Hematopoietic multipotent progenitor cell treated with erythropoietin and hydrocortisone succinate and interleukin-3 and kit ligand, for 15 days (in vitro differentiated cells): Measurements from ENCODE around the gene SPECC1L.

Source experiments
- DNase-seq: peaks from one replicate; pipeline ENCODE4 v3.0.0-alpha.2; 2015; ENCODE audit warnings: low spot score

The SPECC1L gene

DNA sequence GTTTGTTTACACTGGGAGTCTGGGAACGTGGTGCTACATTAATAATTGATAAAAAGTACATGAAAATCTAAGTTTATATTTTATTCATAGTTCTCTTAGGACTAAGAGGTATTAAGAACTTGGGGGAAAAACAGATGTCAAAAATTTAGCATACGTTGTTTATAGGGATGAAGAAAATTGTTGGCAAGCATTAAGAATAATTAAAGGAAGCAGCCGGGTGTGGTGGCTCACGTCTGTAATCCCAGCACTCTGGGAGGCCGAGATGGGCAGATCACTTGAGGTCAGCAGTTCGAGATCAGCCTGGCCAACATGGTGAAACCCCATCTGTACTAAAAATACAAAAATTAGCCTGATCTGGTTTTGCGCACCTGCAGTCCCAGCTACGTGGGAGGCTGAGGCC, 96.1 kb downstream of the SPECC1L start:
- DNase-seq = no peak

DNA sequence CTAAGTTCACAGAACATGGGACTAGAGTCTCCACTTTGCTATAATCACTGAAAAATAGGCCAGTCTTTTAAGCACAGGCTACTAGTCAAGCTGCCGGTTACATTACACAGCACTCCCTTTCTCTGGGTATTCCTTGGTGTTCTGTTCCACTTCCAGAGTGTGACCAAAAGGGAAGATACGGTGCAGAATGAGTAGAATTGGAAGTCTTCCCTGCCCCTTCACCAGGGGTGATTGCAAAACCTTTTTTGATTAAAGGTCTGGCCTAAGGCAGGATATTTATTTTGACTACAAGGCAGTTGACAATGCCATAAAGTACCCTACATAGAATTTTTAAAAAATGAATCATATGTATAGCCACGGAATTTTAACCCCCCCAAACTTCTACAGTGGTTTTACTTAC, 97.2 kb downstream of the SPECC1L start:
- DNase-seq = no peak

DNA sequence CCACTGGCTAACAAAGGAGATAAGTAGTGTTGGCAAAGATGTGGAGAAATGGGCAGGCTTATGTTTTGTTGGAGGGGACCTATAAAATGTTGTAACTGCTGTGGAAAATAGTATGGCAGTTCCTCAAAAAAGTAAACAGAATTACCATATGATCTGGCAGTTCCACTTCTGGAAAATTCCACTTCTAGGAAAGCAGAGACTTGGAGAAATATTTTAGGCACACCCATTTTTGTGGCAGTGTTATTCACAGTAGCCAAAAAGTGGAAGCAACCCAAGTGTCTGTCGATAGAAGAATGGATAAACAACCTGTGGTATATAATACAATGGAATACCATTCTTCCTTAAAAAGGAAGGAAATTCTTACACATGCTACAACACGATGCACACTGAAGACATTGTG, 99.8 kb downstream of the SPECC1L start:
- DNase-seq = no peak

DNA sequence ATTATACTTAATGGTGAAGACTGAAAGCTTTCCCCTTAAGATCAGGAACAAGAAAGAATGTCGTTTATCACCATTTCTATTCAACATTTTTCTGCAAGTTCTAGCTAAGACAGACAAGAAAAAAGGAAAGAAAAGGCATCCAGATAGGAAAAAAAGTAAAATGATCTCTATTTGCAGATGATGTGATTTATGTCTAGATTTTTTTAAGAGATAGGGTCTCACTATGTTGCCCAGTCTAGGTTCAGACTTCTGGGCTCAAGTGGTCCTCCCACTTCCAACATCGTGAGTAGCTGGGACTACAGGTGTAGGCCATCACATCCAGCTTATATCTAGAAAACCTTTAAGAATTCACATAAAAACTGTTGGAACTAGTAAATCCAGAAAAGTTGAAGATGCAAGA, 105.4 kb downstream of the SPECC1L start:
- no peak for DNase-seq

GRCh38 chr22:24376586-24376985, 106.0 kb downstream of the SPECC1L start:
- DNase-seq = no peak

DNA sequence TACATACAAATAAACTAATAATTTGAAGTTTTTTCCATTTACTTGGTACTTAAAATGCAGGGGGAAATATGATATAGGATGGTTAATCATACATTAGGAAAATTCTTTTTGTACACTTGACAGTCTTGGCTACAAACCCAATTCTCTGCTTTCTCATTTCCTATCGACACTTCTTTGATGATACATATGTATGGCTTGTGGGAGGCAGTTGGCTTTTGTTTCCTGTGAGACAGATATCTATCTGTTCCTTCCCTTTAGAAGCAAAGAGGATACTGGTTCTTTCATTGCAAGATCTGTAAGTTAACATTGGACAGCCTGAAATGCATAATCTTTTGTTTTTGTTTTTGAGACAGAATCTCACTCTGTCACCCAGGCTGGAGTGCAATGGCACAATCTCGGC, 108.9 kb downstream of the SPECC1L start:
- no peak for DNase-seq

GRCh38 chr22:24380220-24380904, 109.7 kb downstream of the SPECC1L start:
- DNase-seq = no peak

DNA sequence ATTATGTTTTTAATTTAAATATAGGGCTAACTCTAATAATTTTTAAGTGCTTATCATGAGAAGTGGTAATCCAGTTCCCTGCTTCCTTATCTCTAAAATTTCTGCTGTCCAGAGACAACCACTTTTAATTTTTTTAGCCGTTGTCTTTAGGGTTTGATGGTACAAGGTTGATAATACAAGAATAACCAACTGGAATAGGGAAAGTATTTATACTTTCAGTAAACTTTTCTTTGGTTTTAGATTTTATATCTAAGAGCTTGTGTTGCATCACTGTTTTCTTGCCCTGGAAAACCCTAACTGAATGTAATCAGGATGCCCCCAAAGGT, 110.2 kb downstream of the SPECC1L start:
- no peak for DNase-seq

DNA sequence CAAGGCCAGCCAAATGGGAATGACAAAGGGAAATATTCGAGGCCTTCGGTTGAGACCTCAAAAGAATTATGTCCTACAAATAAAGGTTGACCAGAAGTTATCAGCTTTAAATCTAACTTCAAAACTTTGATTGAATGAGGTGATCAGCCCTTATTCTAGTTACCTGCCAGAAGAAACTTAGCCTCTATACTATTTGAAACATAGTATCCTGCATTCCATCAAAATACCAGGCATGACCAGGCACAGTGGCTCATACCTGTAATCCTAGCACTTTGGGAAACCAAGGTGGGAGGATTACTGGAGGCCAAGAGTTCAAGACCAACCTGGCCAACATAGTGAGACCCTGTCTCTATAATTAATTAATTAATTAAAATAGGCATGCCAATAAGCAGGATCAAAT, 112.4 kb downstream of the SPECC1L start:
- DNase-seq = no peak

GRCh38 chr22:24384131-24384530, 113.5 kb downstream of the SPECC1L start:
- no peak for DNase-seq

DNA sequence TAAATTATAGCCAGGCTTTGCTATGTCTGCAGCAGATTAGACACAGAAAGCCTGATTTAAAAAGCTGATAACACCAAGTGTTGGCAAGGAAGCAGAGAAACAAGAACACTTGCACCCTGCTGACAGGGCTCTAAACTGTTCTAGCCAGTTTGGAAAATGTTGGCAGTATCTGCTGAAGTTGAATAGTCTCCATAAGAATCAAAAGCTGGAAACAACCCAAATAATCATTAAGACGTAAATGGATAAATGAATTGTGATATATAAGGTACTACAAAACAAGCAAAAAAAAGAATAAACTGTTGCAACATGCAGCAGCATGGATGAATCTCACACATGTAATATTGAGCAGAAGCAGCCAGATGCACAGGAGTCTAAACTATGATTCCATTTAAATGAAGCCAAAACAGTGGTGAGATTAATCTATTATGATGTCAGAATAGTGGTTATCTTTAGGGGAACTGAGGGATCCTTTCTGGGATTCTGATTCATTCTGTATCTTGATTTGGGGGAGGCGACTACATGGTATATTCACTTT, 116.4 kb downstream of the SPECC1L start:
- no peak for DNase-seq

- no peak for DNase-seq
Observed at GRCh38 chr22:24389680-24390079, 119.0 kb downstream of the SPECC1L start.

- DNase-seq = no peak
Observed at GRCh38 chr22:24390156-24390555, 119.5 kb downstream of the SPECC1L start.

GRCh38 chr22:24390576-24390975, 119.9 kb downstream of the SPECC1L start:
- no peak for DNase-seq

GRCh38 chr22:24391836-24392217, 121.2 kb downstream of the SPECC1L start:
- DNase-seq = no peak

- peak; percentile 30 for DNase-seq
Observed at GRCh38 chr22:24392218-24392931, 121.7 kb downstream of the SPECC1L start.

GRCh38 chr22:24393012-24393559, 122.5 kb downstream of the SPECC1L start:
- DNase-seq = no peak

DNA sequence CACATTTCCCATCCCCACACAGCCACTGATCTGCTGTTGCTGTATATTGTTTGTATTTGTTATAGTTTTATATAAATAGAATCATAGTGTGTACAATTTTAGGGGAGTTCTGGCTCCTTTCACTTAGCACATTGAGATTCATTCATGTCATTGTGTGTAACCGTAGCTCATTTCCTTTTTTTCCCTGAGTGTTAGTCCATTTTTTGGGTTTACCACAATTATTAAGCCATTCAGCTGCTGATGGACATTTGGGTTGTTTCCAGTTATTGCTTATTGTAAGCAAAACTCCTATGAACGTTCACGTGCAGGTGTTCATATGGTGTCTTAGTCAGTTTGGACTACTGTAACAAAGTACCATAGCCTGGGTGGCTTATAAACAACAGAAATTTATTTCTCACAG, 123.2 kb downstream of the SPECC1L start:
- DNase-seq = no peak

DNA sequence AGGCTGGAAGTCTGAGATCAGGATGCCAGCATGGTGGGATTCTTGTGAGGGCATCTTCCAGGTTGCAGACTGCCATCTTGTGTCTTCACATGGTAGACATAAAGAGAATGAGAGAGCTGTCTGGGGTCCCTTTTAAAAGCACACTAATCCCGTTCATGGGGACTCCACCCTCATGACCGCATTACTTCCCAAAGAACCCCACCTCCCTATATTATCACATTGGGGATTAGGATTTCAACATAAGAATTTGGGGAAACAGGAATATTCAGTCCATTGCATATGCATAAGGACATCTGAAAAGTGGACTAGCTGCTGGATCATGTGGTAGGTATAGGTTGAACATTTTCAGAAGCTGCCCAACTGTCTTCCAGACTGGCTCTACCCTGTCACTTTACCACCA, 123.6 kb downstream of the SPECC1L start:
- DNase-seq = no peak

- DNase-seq = no peak
Observed at GRCh38 chr22:24398409-24398808, 127.8 kb downstream of the SPECC1L start.

- no peak for DNase-seq
Observed at GRCh38 chr22:24400034-24400725, 129.5 kb downstream of the SPECC1L start.

DNA sequence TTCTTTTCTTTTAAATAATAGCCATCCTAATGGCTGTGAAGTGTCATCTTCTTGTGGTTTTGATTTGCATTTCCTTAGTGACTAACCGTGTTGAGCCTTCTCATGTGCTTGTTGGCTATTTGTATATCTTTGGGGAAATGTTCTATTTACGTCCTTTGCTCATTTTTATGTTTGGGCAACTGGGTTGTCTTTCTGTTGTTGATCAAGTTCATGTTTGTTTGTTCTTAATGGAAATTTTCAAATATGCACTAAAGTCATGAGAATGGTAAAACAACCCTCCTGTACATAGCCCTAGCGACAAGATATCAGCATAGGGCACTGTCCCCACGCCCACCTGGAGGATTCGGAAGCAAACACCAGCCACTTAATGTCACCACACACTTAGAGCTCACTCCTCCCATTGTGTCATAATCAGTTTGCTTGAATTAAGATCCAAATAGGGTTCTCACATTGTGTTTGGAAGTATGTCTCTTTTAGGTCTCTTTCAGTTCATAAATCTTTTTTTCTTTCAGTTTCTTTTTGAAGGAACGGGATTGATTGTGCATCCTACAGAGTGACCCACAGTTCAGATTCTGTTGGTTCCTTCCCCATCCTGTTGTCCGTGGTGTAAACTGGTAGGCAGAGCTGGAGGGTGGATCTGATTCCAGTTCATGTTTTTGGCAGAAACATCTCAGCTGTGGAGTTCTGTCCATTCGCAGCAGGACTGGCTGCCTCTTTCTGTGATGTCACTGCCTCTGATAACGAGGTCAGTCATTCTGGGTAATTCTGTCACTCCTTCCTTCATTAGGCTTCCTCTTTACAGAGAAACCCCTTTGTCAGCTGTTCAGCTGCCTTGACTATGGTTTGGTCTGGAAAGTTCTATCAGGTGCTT, 130.3 kb downstream of the SPECC1L start:
- no peak for DNase-seq
